GM21723 (cell line): ENCODE measurements around the gene IL10RB.
A peak's percentile ranks its signal among the peaks of the same experiment; 100 is the strongest.

Experiments used
- ATAC-seq: cut with Tn5 transposase; IDR thresholded peaks from one replicate; pipeline ENCODE4 v1.9.1; 2021; ENCODE audit warnings: mild to moderate bottlenecking, moderate library complexity; ENCODE audit not compliant: unreplicated experiment

IL10RB gene

DNA sequence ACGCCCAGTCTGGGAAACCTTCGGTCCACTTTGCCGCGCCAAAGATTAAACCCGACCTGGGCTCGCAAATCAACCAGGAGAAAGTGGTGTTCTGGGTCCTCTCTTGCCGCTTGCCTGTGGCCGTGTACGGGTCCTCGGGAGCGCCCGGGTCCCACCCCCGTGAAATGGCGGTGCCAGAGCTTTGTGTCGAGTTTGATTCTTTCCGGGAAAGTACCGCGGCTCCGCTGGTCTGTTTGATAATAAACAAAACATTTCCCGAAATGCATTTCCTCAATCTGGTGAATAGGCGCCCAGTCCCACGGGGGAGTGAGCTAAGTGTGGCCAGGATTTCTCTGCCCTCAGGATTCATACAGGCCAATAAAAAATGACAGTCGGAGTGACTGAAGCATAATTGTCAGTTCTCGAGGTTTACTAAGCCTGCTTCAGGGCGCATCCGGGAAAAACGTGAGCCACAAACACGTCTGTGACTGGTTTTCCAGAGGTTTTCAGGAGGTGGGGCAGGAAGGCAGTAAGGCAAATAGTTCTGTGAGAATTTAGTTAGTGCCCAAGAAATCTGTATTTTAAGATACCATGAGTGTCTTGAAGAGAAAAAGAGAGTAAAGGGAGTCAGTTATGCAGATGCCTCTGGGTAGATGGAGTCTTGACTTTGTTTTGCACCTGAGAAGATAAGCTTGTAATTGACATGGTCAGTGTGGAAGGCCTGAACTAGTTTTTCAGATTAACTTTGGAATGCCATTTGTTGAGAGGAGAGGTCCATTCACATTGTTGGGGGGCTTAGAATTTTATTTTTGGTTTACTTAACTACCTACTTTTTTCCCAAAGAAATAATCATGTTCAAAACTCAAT is 59.3 kb downstream of the IL10RB start:
- peak; percentile 35 for ATAC-seq

DNA sequence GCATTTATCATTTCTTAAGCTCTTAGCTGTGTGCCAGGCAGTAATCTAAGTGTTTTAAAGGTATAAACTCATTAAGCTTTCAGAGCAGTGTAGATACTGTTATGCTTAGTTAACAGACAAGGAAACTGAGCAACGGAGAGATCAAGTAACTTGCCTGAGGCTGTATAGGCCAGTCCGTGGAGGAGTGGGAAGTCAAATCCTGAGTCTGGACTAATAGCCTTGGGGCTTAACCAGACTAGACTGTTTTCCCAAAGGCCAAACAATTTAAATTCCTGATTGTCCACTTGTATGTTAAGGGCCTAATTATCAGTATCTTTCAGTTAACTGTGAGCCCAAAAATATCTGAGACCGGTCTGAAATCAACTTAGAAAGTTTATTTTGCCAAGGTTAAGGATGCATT is 61.2 kb downstream of the IL10RB start:
- ATAC-seq, result no peak

GRCh38 chr21:33327792-33328433 is 61.7 kb downstream of the IL10RB start:
- no peak for ATAC-seq

DNA sequence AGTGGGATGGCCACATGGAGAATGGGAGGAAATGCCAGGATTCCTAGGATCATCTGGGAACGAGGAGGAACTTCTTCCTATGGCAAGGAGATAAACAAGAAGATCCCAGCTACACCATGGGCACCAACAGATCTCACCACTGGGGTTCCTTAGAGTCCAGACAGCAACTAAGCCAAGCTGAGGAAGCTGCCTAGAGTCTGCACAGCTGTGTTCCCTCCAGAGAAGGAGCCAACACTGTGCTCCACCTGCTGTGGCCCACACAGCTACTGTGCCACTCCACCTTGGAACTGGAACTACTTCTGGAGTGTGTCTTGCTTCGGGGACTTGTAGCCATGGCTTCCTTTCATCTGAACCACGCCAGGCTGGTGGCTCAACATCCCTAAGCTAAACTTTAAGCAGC is 64.6 kb downstream of the IL10RB start:
- no peak for ATAC-seq

GRCh38 chr21:33332143-33332542 is 66.0 kb downstream of the IL10RB start:
- ATAC-seq, result peak; percentile 81

GRCh38 chr21:33334191-33334590 is 68.0 kb downstream of the IL10RB start:
- no peak for ATAC-seq

DNA sequence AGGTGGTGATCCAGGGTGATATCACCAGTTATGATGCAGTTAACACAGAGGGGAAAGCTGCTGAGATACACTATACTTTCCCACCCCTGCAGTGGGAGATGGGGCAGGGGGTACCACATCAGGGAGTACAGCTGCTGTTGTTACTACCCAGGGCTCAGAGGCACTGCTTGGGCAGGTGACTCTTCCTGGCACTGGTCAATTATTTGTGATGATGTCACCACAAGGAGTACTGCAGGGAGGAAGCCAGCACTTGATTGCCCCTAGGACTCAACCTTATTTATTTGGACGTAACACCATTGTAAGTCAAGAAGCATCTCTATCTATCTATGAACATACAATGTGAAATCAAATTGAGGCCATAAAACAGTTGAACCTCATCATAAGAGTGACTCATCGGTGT is 68.7 kb downstream of the IL10RB start:
- no peak for ATAC-seq

DNA sequence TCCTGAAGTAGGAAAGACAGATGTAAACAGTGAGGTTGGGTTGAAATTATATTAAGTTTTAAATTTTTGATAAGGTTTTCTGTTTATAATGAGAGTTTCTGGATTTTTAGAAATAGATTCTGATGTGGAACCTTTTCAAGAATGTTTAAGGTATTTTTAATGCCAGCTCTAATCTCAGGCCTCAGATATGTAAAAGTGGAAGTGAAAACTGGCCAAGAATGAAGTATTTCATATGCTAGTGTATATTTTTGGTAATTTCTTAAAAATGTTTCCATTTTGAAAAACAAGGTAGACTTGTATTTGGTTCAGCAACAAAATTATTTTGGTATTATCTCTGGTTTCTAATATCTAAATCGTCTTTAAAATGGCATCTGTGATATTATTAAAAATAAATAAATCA is 73.0 kb downstream of the IL10RB start:
- ATAC-seq, result peak; percentile 56

DNA sequence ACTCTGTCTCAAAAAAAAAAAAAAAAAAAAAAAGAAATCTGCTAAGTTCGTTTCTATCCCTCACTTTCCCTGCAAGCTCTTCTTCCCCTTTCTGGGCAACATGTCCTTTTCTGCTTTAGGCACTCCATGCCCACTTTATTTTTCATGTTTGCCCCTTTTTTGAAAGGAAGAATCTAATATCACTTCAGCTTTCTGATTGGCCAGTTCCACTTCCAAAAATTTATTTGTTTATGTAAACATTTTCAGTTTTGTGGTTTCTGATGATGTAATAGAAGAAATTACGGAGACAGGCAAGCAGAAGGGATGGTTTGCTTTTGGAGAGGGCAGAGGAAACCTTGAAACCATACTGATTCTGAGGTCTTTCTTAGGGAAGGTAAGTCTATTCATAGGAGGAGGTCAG is 73.8 kb downstream of the IL10RB start:
- no peak for ATAC-seq

- no peak for ATAC-seq
These were observed 79.6 kb downstream of the IL10RB start for GRCh38 chr21:33345751-33346238.
